Cardiac muscle cell (in vitro differentiated cells and primary cell): ENCODE data around the gene GPAT3. TPM values are rescaled to one million over a fixed set of nuclear protein-coding genes. Genes with fewer than 3 reads are reported as not detected.
A peak's percentile ranks its signal among the peaks of the same experiment; 100 is the strongest.

Experiments
- DNase-seq, 2 donors: peaks; one replicate each; pipeline versions ENCODE4 v3.0.0 to v3.0.0-alpha.2; 2010 to 2017; ENCODE audit warnings: low read depth in 1 of 2, low spot score in 1 of 2
- H3K27ac ChIP-seq: fragments of 200-600 bp; sonication (generic); 2 replicates; pipeline ENCODE4 v1.5.1; 2016
- H3K27me3 ChIP-seq: fragments of 200-600 bp; sonication (generic); 2 replicates; pipeline ENCODE4 v1.6.0; 2016; ENCODE audit warnings: control low read depth
- H3K36me3 ChIP-seq: fragments of 200-600 bp; sonication (generic); 2 replicates; pipeline ENCODE4 v1.5.1; 2016; ENCODE audit warnings: control low read depth
- H3K4me1 ChIP-seq: fragments of 200-600 bp; sonication (generic); 2 replicates; pipeline ENCODE4 v1.8.1; 2017; ENCODE audit warnings: low read depth, mild to moderate bottlenecking, mixed run types
- H3K4me3 ChIP-seq: fragments of 200-600 bp; sonication (generic); 2 replicates; pipeline ENCODE4 v1.5.1; 2016; ENCODE audit warnings: mild to moderate bottlenecking
- H3K9me3 ChIP-seq: fragments of 200-600 bp; sonication (generic); 2 replicates; pipeline ENCODE4 v1.5.1; 2017; ENCODE audit warnings: low read depth, mild to moderate bottlenecking, control low read depth
- CTCF ChIP-seq: IDR thresholded peaks from 2 replicates; pipeline ENCODE4 v1.5.1; 2012; ENCODE audit warnings: low read depth, mild to moderate bottlenecking, low read length
- polyA plus RNA-seq: library from polyadenylated mRNA; unstranded; fragments of >200 nt; fragmentation: Nextera tagmentation; extraction: Ambion mirVana; gene quantifications from 2 replicates; pipeline ENCODE4 v1.2.1, GENCODE V29; 2016
- total RNA-seq: library from RNA; depleted of rRNA; stranded (reverse); fragments of >200 nt; gene quantifications from 2 replicates; pipeline ENCODE4 v1.2.3, GENCODE V29; 2016

The GPAT3 gene
- total and polyA plus RNA-seq, 2 experiments from 2014 or later: 2.3 to 5.1 TPM

GRCh38 chr4:83591056-83591455 lies 55.1 kb downstream of the GPAT3 start:
- Histone ChIP-seq H3K9me3 (no peaks in the 10 kb centered on the region), H3K27ac (no peak overlapping the region), H3K36me3 (no peaks in the 10 kb centered on the region), H3K4me3 (no peak overlapping the region), H3K27me3 (no peaks in the 10 kb centered on the region), H3K4me1 (no peaks in the 10 kb centered on the region)
- no peak for TF ChIP-seq CTCF
- DNase-seq: peak in 1 of 2 donors; percentile 4

- no peaks in the 10 kb centered on the region for H3K9me3 ChIP-seq
- no peak overlapping the region for H3K27ac ChIP-seq
- no peak overlapping the region for H3K4me3 ChIP-seq
- no peak for TF ChIP-seq CTCF
- H3K4me1 ChIP-seq: no peaks in the 10 kb centered on the region
- H3K36me3 ChIP-seq: no peaks in the 10 kb centered on the region
- no peaks in the 10 kb centered on the region for H3K27me3 ChIP-seq
- no peak for DNase-seq
Observed at GRCh38 chr4:83591730-83592129, 55.8 kb downstream of the GPAT3 start.

GRCh38 chr4:83599183-83599582 lies 63.3 kb downstream of the GPAT3 start:
- H3K27ac ChIP-seq: no peak overlapping the region
- H3K4me3 ChIP-seq: no peak overlapping the region
- H3K36me3 ChIP-seq: no peaks in the 10 kb centered on the region
- TF ChIP-seq CTCF: no peak
- H3K4me1 ChIP-seq: no peaks in the 10 kb centered on the region
- no peaks in the 10 kb centered on the region for H3K27me3 ChIP-seq
- no peaks in the 10 kb centered on the region for H3K9me3 ChIP-seq
- peak; percentile 41 to 58 for DNase-seq

- Histone ChIP-seq H3K9me3 (no peaks in the 10 kb centered on the region), H3K27me3 (no peaks in the 10 kb centered on the region), H3K27ac (no peak overlapping the region), H3K4me1 (no peaks in the 10 kb centered on the region), H3K36me3 (no peaks in the 10 kb centered on the region), H3K4me3 (no peak overlapping the region)
- TF ChIP-seq CTCF: no peak
- DNase-seq: no peak
Observed at GRCh38 chr4:83603129-83603528, 67.2 kb downstream of the GPAT3 start.

GRCh38 chr4:83604321-83604720 lies 68.4 kb downstream of the GPAT3 start:
- no peaks in the 10 kb centered on the region for H3K27me3 ChIP-seq
- no peaks in the 10 kb centered on the region for H3K9me3 ChIP-seq
- no peak for TF ChIP-seq CTCF
- peaks cover 2% of the 10 kb centered on the region for H3K4me1 ChIP-seq
- no peaks in the 10 kb centered on the region for H3K36me3 ChIP-seq
- no peak overlapping the region for H3K27ac ChIP-seq
- no peak for DNase-seq
- H3K4me3 ChIP-seq: no peak overlapping the region

- Histone ChIP-seq H3K4me1 (peaks cover 7% of the 10 kb centered on the region), H3K4me3 (no peak overlapping the region), H3K36me3 (no peaks in the 10 kb centered on the region), H3K9me3 (no peaks in the 10 kb centered on the region), H3K27me3 (no peaks in the 10 kb centered on the region), H3K27ac (no peak overlapping the region)
- TF ChIP-seq CTCF: no peak
- no peak for DNase-seq
Observed at GRCh38 chr4:83605210-83605609, 69.3 kb downstream of the GPAT3 start.
